ENCODE measurements around the gene FBN1.

The FBN1 gene

GRCh38 chr15:48645558-48646330, at the start of gene FBN1:
Gene FBN1, minus strand, starts transcription at chr15:48645709. Its CDS starts 940 bp downstream, at chr15:48644769.
- DNase-seq, result peak; percentile 8

GRCh38 chr15:48693484-48693883, 48.0 kb upstream of the FBN1 start:
- DNase-seq, result no peak

GRCh38 chr15:48688493-48688892, 43.0 kb upstream of the FBN1 start:
- no peak for DNase-seq

- no peak for DNase-seq
These were observed 38.7 kb upstream of the FBN1 start for GRCh38 chr15:48683991-48684765.

GRCh38 chr15:48682942-48683651, 37.6 kb upstream of the FBN1 start:
- DNase-seq, result no peak

GRCh38 chr15:48681353-48681752, 35.8 kb upstream of the FBN1 start:
- DNase-seq, result no peak

- DNase-seq, result no peak
These were observed 35.3 kb upstream of the FBN1 start for GRCh38 chr15:48680841-48681240.

GRCh38 chr15:48679952-48680351, 34.4 kb upstream of the FBN1 start:
- DNase-seq, result no peak

- no peak for DNase-seq
These were observed 33.3 kb upstream of the FBN1 start for GRCh38 chr15:48678851-48679250.

GRCh38 chr15:48677821-48678220, 32.3 kb upstream of the FBN1 start:
- DNase-seq, result no peak

GRCh38 chr15:48675436-48675835, 29.9 kb upstream of the FBN1 start:
- DNase-seq, result no peak

- no peak for DNase-seq
These were observed 29.4 kb upstream of the FBN1 start for GRCh38 chr15:48674876-48675275.

- DNase-seq, result no peak
These were observed 26.7 kb upstream of the FBN1 start for GRCh38 chr15:48672206-48672605.

GRCh38 chr15:48671103-48672022, 25.9 kb upstream of the FBN1 start:
- DNase-seq, result no peak

- DNase-seq, result no peak
These were observed 22.2 kb upstream of the FBN1 start for GRCh38 chr15:48667701-48668100.

- no peak for DNase-seq
These were observed 18.9 kb upstream of the FBN1 start for GRCh38 chr15:48664436-48664835.

- no peak for DNase-seq
These were observed 12.6 kb upstream of the FBN1 start for GRCh38 chr15:48657950-48658591.

- DNase-seq, result no peak
These were observed 9.3 kb upstream of the FBN1 start for GRCh38 chr15:48654801-48655200.

GRCh38 chr15:48653913-48654670, 8.6 kb upstream of the FBN1 start:
- no peak for DNase-seq

GRCh38 chr15:48653216-48653615, 7.7 kb upstream of the FBN1 start:
- DNase-seq, result no peak

- no peak for DNase-seq
These were observed 7.1 kb upstream of the FBN1 start for GRCh38 chr15:48652510-48653076.
